ENCODE measurements around the gene AUTS2.

The AUTS2 gene

DNA sequence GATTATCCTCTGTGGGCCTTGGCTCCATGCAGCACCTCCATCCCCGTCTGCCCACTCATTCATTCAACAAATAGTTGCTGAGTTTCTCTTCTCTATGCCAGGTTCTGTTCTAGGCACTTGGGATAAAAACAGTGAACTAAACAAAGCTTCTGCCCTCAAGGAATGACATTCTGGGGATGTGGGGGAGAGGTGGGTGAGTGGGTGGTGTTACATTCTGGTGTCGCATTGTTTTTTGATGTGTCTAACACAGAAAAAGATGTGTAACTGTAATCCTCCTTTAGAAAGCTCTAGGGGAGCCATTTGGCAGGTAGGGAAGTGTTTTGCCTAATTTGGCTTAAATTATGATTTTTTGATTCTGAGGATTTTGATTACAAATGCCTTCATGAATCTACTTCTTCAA, 21.4 kb downstream of the AUTS2 start:
- no peak for DNase-seq
- in situ Hi-C loops (cut with MboI; ENCODE audit: low pct_unique_long_range_greater_than_20kb, low sequenced_read_pairs) = no loop called here

DNA sequence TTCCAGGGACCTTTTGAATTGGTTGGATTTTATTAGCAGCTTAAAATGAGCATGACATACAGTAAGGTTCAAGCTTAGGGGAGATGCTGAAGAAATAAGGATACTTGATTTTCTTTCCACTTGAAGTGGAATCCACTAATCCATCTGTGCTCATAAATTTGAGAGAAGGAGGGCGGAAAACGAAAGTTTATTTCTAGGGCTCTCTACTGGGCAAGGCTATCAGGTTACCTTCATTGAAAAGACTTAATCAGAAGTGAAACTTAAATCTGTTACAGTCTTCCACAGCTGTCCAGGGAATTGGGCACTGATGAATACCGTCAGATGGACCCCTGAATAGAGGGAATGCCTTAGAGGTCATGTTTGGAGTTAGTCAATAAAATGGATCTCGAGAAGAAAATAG, 21.8 kb downstream of the AUTS2 start:
- in situ Hi-C loops (cut with MboI; ENCODE audit: low pct_unique_long_range_greater_than_20kb, low sequenced_read_pairs) = no loop called here

DNA sequence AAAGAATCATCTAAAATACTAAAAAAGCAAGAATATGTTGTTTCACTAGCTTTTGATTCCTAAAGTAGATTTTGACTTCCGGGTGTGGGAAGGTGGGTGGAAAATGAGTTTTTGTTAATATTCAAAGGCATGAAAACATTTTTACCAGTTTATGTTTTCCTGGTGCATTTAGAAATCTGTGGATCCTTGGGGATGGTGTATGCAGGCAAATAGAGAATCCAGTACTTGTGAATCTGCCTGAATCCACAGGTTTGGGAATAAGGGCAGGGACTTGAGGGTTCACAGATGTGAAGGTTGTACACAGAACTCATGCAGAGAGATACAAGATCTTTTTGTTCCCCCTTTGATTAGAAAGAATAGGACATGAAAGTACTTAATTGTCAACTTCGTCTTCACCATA, 22.4 kb downstream of the AUTS2 start:
- in situ Hi-C loops (cut with MboI; ENCODE audit: low pct_unique_long_range_greater_than_20kb, low sequenced_read_pairs) = no loop called here

More for the DNA sequence above, 21.8 kb downstream of the AUTS2 start:
- DNase-seq = no peak

DNA sequence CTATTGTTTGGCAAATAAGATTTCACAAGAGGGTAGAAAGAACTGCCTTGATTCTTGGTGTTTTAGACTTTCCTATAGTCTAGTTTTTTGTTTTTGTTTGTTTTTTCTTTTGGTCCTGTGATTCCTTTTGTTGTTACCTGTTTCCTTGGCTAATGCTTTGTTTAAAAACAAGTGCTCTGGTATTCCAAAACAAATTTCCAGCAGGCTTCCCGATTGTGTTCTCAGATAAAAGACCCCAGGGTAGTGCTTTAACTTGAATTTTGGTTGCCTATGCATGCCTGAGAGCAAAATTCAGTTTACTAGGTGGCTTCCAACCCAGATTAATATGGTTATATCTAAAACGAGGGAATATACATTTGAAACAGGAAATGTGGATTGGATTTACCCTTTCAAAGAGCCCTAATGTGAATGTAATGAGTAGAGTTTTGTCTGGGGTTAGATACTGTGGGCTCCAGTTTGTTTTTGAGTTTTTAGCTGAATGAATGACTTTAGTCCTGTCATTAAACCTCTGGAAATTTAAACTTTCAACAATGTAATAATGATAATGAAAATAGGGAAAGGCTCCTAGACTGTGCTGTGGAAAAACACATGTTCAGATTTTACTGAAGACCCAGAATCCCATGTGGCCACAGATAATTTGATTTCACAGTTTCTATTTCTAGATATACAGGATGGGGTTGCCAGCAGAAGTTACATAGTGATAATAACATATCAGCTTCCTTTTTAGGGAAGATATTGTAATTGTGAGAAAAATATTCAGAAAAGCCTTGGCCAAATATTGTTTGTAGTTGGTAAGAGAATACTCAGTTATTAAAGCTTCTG, 23.9 kb downstream of the AUTS2 start:
- DNase-seq = no peak
- in situ Hi-C loops (cut with MboI; ENCODE audit: low pct_unique_long_range_greater_than_20kb, low sequenced_read_pairs) = no loop called here

More for the DNA sequence above, 22.4 kb downstream of the AUTS2 start:
- no peak for DNase-seq

DNA sequence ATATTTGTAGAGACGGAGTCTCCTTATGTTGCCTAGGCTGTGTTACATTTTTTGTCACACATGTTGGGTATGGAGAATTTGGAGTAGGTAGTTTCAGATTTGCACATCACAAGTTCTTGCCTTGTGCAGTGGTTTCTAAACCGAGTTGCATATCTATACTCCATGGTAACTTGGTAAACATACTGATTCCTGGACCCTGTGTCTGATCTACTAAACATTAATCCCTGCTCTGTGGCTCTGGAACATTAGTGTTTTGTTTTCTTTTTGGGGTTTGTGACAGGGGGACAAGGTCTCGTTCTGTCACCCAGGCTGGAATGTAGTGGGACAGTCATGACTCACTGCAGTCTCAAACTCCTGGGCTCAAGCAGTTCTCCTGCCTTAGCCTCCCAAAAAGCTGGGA, 24.7 kb downstream of the AUTS2 start:
- in situ Hi-C loops (cut with MboI; ENCODE audit: low pct_unique_long_range_greater_than_20kb, low sequenced_read_pairs) = no loop called here
- DNase-seq = no peak

DNA sequence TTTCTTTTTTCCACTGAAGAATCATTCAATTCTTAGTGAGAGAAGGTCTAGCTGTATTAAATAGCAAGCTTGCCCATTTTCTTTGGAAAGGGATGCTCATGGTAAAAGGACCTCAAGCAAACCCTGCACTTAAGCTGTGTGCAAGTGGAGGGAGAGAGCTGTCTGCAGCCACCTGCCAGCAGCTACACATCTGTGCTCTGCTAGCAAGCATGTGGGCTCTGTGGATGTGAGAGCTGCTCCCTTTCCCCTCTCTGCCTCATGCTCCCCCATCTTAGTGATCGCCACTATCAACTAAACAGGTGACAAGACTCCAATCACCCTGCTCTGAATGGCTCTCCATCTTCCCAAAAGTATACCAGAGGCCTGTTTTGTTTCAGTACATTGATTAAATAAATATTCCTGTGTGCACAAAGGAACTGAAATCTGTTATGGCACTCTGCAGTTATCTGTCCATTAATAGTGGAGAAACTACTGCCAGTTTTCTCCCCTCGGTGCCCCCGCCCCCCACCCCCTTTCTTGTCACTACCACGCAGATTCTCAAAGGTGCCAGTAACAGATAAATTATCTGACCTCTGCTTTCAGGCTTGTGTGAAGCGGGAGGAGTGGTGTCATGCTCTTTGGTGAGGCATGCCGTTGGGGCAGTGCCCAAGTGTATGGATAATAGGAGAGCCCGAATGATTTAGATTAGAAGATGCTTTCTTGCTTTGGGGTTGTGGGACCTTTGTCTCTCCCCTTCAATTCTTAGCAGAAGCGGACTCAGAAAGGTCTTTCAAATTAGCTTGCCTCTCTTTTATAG, 26.4 kb downstream of the AUTS2 start:
- DNase-seq = no peak
- in situ Hi-C loops (cut with MboI; ENCODE audit: low pct_unique_long_range_greater_than_20kb, low sequenced_read_pairs) = no loop called here

DNA sequence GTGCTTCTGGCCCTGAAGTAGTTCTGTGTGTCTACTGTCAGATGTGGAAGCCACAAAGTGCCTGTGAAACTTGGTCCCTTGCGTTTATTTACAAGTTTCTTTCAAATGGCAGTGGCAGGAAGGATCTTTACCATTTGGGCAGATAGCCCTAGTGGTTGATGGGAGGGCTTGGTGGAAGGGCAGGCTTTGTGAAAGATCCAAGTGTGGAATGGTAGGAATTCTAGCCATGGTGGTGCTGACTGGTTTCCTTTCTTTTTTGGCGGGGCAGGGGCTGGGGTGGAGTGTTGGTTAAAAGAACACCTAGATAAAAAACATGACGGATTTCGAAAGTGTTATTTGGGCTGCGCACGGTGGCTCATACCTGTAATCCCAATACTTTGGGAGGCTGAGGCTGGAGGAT, 27.0 kb downstream of the AUTS2 start:
- no peak for DNase-seq
- in situ Hi-C loops (cut with MboI; ENCODE audit: low pct_unique_long_range_greater_than_20kb, low sequenced_read_pairs) = no loop called here

DNA sequence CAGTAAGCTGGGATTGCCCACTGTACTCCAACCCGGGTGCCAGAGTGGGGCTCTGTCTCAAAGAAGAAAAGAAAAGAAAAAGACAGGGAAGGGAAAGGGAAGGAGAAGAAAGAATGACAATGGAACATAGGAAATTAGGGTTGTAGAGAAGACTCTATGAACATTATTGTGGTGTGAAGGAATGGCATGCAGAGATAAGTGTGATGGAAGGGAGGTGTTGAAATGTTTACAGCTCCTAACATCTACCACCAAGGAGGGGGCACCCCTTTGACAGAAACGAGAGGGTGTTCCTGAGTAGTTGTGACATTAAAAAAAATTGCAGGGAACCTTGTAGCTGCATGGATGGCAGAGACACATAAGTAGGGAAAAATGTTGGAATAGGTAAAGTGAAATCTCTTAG, 27.5 kb downstream of the AUTS2 start:
- DNase-seq = no peak
- in situ Hi-C loops (cut with MboI; ENCODE audit: low pct_unique_long_range_greater_than_20kb, low sequenced_read_pairs) = no loop called here

DNA sequence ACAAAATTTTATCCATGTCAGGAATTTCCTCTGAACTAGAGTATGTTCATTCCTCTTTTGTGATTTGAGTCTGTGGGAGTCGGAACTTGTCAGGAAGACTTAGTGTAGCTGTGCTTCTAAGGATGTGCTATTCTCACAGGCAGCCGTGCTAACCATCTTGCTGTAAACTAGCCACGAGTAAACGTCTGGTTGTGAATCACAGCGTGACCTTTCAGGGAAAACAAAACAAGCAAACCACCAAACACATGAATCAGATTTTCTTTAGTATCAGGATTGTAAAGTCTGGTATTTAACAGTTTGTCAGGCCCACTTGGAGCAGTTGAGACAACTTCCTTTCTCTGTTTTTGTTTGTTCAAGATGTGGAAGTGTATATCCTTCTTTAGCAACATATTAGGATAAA, 32.0 kb downstream of the AUTS2 start:
- in situ Hi-C loops (cut with MboI; ENCODE audit: low pct_unique_long_range_greater_than_20kb, low sequenced_read_pairs) = no loop called here
- DNase-seq = no peak

DNA sequence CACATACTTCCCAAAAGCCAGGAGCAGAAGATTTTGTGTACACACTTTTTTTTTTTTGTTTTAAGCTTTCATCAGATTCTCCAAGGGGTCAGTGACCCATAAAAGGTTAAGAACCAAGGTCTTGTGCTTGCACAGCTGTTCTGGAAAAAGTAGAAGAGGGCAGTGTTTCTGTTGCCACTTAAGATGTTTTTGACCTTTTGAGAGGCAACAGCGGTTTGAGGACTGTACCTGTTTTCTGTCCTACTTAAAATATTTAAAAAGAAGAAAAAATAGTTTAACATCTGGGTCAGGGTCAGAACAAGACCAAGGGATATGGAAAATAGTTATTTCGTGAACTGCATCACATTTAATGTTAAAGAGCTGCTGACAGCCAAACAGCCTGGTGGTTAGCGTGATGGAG, 32.9 kb downstream of the AUTS2 start:
- DNase-seq = no peak
- in situ Hi-C loops (cut with MboI; ENCODE audit: low pct_unique_long_range_greater_than_20kb, low sequenced_read_pairs) = no loop called here

DNA sequence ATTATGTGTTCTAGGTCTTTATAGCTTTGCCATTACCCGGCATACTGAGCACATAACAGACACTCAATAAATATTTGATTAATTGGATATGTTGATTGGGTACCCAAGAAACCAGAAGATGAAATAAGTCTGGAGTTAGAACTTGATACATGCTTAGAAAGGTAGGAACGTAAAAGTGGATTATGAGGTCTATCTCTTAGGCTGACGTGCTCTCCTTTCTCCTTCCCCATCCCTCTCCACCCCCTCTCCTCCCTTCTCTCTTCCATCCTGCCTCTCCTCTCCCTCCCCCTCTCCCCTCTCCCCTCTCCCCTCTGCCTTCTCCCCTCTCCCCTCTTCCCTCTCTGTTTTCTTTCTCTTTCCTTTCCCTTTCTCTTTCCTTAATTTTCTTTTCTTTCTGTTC, 34.0 kb downstream of the AUTS2 start:
- in situ Hi-C loops (cut with MboI; ENCODE audit: low pct_unique_long_range_greater_than_20kb, low sequenced_read_pairs) = no loop called here

DNA sequence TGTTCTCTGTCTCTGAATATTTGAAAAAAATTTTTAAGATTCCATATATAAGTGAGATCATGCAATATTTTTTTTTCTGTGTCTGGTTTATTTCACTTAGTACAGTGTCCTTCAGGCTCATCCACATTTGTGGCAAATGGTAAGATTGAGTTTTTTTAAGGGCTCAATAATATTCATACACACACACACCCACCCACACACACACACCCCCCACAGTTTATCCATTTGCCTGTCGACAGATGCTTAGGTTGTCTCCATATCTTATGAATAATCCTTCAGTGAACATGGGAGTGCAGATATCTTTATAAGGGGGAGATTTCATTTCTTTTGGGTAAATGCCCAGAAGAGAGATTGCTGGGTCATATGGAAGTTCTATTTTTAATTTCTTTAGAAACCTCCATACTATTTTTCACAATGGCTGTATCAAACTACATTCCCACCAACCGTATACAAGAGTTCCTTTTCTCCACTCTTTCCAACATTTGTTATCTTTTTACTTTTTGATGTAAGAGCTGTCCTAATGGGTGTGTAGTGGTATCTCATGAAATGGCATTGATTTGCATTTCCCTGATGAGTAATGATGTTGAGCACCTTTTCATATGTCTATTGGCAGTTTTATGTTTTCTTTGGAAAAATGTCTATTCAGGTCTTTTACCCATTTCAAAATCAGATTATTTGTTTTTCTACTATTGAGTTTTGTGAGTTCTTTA, 35.0 kb downstream of the AUTS2 start:
- in situ Hi-C loops (cut with MboI; ENCODE audit: low pct_unique_long_range_greater_than_20kb, low sequenced_read_pairs) = no loop called here
- no peak for DNase-seq

More for the DNA sequence above, 34.0 kb downstream of the AUTS2 start:
- DNase-seq = no peak

DNA sequence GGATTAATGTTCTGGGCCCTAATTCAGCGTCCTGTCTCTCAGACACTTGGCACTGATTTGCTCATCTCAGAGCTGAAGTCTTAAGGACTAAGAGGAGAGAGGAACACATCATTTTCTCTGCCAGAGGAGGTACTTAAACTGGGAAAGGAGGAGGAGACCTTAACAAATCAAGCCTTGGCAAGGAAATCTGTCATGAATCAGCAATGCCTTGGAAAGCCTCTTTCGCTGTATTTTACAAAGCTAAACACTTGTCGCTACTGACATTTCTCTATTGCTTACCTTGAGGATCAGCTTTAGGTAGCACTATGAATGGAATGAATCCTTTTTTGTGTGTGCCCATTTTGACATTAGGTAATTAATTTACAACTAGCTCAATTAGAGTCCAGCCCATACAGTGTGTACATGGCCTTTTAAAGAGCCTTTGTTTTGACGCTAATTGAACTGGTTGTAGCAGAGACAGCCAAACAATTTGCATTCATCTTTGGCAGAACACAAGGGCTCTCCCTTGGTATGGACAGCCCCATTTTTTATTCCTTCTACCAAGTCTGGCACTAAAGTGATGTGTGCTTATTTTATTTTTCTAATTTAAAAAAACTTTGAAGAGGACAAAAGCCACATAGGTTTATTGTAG, 37.4 kb downstream of the AUTS2 start:
- no peak for DNase-seq
- in situ Hi-C loops (cut with MboI; ENCODE audit: low pct_unique_long_range_greater_than_20kb, low sequenced_read_pairs) = no loop called here

DNA sequence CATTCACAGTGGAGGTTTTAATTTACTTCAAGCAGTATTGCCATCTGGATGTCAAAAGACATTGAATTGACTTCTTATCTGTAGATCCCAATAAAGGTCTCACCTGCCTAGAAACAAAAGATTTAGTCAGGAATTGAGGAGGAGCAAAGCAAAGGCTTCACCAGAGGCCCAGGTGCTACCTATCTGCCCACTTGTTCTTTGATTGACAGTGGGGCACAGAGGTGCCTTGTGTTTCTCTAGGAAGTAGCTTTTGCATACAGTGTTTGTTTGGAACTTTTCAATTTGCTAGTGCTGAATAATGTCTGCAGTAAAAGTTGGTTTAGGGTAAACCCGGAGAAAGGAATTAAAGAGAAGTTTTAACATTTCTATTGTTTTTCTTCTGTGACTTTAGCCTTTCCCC, 40.4 kb downstream of the AUTS2 start:
- no peak for DNase-seq
- in situ Hi-C loops (cut with MboI; ENCODE audit: low pct_unique_long_range_greater_than_20kb, low sequenced_read_pairs) = no loop called here

DNA sequence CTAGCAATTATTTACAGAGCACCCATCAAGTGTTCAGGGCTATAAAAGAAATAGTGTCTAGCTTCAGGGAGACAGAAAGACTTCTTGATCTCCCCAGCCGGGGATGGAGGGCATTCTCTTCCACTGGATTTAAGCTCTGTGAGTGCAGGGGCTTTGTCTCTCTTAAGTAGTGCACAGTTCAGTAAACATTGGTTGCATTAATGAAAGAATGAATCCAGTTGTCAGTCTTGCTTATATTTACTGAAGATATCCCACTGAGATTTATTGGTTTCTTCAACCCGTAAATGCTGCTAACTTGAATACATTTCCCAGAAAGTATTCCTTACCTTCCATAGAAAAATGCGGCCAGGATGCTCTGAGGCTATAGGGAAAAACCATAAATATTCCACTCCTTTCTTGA, 41.9 kb downstream of the AUTS2 start:
- DNase-seq = no peak
- in situ Hi-C loops (cut with MboI; ENCODE audit: low pct_unique_long_range_greater_than_20kb, low sequenced_read_pairs) = no loop called here

DNA sequence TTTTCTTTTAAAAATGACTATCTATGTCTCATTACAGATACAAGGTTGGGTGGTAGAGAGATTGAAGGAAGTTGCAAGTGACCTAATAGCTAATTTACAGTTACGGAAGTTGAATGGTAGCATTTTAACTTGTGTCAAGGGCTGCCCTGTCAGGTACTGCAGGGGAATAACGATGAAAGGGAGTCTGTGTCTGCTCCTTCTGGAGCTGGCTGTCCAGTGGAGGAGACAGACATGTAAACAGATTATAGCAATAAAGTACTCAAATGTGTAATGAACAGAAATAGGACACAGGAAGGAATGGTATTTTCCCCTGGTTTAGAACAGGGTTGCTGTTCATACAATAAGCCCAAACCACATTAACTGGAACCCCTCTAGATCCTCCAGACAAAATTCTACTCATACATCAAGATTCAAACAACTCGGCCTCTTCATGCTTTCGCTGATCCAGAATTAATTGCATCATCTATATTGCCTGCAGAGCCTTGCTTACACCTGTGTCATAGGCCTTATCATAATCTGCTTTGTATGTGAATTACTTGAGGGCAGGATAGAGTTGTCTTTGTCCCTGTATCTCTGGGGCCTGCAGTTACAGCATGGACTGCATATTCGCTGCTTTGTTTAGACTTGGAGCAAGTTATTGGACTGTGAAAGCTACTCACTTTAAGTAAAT, 42.8 kb downstream of the AUTS2 start:
- DNase-seq = no peak
- in situ Hi-C loops (cut with MboI; ENCODE audit: low pct_unique_long_range_greater_than_20kb, low sequenced_read_pairs) = no loop called here

DNA sequence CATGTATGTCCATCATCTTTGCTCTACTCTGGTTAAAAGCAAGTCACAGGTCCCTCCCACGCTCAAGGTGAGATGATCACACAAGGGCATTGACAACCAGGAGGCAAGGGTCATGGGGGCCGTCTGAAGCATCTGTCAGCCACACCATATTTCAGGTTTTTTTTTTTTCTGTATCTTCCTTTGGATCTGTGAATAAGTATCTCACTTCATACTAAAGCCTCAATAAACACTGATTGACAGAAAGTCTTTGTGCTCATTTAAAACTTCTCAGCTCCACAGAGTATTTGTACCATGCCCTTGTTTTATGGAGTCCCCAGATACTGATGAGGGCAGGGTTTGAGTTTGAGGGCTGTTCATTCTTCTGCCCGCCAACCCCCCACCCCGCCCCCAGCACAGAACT, 45.0 kb downstream of the AUTS2 start:
- no peak for DNase-seq
- in situ Hi-C loops (cut with MboI; ENCODE audit: low pct_unique_long_range_greater_than_20kb, low sequenced_read_pairs) = no loop called here

DNA sequence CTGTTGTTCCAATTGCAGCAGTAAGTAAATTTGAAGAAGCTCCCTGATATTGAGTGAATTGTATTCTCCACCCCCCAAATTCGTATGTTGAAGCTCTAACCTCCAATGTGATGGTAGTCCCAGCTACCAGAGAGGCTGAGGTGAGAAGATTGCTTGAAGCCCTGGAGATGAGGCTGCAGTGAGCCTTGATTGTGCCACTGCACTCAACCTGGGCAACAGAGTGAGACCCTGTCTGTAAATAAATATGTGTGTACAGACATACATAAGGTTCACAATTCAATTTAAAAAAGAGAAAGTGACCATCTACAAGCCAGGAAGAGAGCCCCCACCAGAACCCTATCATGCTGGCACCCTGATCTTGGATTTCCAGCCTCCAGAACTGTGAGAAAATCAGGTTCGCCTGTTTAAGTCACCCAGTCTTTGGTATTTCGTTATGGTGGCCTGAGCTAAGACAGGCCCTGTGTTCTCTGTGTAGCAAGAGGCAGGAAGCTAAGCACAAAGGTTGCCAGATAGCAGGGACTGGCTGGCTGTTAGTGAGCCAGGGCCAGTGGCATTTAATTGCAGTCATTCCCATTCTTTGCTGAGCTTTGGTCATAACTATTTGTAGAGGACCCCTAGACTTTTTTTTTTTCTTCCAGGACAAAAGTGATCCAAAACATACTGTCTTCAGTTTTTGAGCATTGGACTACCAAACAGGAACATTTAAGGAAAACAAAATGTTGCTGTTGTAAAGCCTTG, 45.6 kb downstream of the AUTS2 start:
- in situ Hi-C loops (cut with MboI; ENCODE audit: low pct_unique_long_range_greater_than_20kb, low sequenced_read_pairs) = no loop called here
- no peak for DNase-seq

All from KBM-7 (cell line).